ENCODE measurements around the gene EHBP1L1. TPM values are rescaled to one million over a fixed set of nuclear protein-coding genes. Genes with fewer than 3 reads are reported as not detected.

The EHBP1L1 gene
- total RNA-seq, 2 donors from 2014 or later, result 58.5 to 78.5 TPM

GRCh38 chr11:65538232-65538914 is 37.5 kb upstream of the EHBP1L1 start:
- Histone ChIP-seq H3K9me3 (no peaks in the 10 kb centered on the region), H3K9ac (ENCODE audit: low read depth in 2 of 2, low read length in 2 of 2) (no peak overlapping the region), H3K27me3 (no peaks in the 10 kb centered on the region), H3K4me3 (no peak overlapping the region), H3K27ac (no peak overlapping the region), H3K4me1 (peaks cover 8% of the 10 kb centered on the region), H3K36me3 (peaks cover 7% of the 10 kb centered on the region)
- DNase-seq, result no peak
- TF ChIP-seq, protein P1, sequence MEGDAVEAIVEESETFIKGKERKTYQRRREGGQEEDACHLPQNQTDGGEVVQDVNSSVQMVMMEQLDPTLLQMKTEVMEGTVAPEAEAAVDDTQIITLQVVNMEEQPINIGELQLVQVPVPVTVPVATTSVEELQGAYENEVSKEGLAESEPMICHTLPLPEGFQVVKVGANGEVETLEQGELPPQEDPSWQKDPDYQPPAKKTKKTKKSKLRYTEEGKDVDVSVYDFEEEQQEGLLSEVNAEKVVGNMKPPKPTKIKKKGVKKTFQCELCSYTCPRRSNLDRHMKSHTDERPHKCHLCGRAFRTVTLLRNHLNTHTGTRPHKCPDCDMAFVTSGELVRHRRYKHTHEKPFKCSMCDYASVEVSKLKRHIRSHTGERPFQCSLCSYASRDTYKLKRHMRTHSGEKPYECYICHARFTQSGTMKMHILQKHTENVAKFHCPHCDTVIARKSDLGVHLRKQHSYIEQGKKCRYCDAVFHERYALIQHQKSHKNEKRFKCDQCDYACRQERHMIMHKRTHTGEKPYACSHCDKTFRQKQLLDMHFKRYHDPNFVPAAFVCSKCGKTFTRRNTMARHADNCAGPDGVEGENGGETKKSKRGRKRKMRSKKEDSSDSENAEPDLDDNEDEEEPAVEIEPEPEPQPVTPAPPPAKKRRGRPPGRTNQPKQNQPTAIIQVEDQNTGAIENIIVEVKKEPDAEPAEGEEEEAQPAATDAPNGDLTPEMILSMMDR (IDR thresholded peaks at IDR 0.05), result no peak
- intact Hi-C loops (cut with DNase I), result no loop called here

GRCh38 chr11:65538915-65539743 is 36.7 kb upstream of the EHBP1L1 start:
- Histone ChIP-seq H3K9ac (ENCODE audit: low read depth in 2 of 2, low read length in 2 of 2) (peak overlapping the region; percentile 70 to 81), H3K36me3 (peaks cover 5% of the 10 kb centered on the region), H3K27me3 (no peaks in the 10 kb centered on the region), H3K4me1 (peaks cover 8% of the 10 kb centered on the region), H3K4me3 (peak overlapping the region; percentile 45), H3K9me3 (no peaks in the 10 kb centered on the region), H3K27ac (peak overlapping the region; percentile 81)
- TF ChIP-seq, protein P1 (IDR thresholded peaks at IDR 0.05), result no peak
- intact Hi-C loops (cut with DNase I), result no loop called here
- no peak for DNase-seq

- Histone ChIP-seq H3K9ac (ENCODE audit: low read depth in 2 of 2, low read length in 2 of 2) (peak overlapping the region; percentile 70 to 81), H3K27me3 (no peaks in the 10 kb centered on the region), H3K4me3 (peak overlapping the region; percentile 45), H3K9me3 (no peaks in the 10 kb centered on the region), H3K36me3 (peaks cover 5% of the 10 kb centered on the region), H3K27ac (peak overlapping the region; percentile 81), H3K4me1 (peaks cover 8% of the 10 kb centered on the region)
- TF ChIP-seq, protein P1 (IDR thresholded peaks at IDR 0.05), result peak; percentile 29
- peak; percentile 88 for DNase-seq
- intact Hi-C loops (cut with DNase I), result loop anchor here (5.0 kb wide), 2 partner anchors 52 to 72 kb away; partner anchors contain the start of gene MAP3K11
These were observed 36.0 kb upstream of the EHBP1L1 start for GRCh38 chr11:65539744-65540289.

DNA sequence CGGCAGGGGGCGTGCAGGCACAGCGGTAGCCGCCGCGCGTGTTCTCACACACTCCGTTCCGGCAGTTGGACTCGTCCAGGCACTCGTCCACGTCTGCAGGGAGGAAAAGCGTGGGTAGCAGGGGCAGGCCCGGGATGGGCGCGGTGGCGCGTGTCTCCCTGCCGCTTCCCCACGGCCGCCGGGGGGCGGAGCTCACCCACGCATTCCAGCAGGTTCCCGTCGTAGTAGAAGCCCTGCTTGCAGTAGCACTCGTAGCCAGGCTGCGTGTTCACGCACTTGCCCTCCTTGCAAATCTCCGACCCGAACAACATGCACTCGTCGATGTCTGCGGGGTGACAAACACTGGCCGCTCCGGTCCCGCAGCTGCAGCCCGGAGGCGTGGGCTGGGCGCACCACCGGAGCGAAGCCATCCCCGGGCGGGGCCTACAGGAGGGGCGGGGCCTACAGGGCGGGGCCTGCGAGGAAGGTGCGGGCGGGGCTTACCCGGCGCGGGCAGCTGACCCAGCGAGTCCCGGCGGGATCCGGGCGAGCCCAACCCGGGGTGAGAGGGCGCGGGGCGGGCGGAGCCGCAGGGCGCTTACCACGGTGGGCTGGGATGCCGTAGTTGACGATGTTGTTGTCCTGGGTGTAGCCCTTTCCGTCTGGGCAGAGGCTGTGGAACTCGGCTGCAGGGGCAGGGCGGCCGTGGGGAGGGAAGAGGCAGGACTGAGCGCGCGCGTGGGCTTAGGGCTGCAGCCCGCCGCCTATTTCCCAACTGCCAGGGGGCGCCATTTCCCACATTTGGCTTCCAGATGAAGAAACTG is 35.4 kb upstream of the EHBP1L1 start:
- Histone ChIP-seq H3K27me3 (no peaks in the 10 kb centered on the region), H3K4me3 (peak overlapping the region; percentile 45), H3K27ac (peak overlapping the region; percentile 81), H3K9me3 (no peaks in the 10 kb centered on the region), H3K4me1 (peaks cover 8% of the 10 kb centered on the region), H3K9ac (ENCODE audit: low read depth in 2 of 2, low read length in 2 of 2) (peak overlapping the region; percentile 70 to 81), H3K36me3 (peaks cover under 1% of the 10 kb centered on the region)
- DNase-seq, result peak; percentile 94
- intact Hi-C loops (cut with DNase I), result loop anchor here (5.0 kb wide), 2 partner anchors 52 to 72 kb away; partner anchors contain the start of gene MAP3K11
- TF ChIP-seq, protein P1 (IDR thresholded peaks at IDR 0.05), result peak; percentile 81
